ENCODE measurements around the gene FABP3.

FABP3 gene

DNA sequence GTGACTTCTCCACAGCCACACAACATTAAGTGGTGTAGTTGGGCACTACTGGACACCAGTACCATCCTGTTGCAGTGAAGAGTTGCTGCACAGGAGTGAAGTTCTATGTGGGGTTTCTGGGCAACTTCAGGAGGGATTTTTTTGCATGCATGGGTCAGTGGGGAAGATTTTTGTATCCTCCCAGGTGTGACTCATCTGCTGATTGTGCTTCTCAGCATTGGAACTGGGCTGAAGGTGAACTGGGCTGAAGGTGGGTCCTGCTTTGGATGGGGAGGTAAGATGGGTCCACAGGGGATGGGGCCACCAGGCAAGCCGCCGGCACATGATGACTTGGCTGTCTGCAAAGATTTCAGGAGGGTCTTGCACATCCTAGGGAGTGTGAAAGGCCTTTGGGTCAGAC is 42.8 kb upstream of the FABP3 start:
- TF ChIP-seq, protein P1, sequence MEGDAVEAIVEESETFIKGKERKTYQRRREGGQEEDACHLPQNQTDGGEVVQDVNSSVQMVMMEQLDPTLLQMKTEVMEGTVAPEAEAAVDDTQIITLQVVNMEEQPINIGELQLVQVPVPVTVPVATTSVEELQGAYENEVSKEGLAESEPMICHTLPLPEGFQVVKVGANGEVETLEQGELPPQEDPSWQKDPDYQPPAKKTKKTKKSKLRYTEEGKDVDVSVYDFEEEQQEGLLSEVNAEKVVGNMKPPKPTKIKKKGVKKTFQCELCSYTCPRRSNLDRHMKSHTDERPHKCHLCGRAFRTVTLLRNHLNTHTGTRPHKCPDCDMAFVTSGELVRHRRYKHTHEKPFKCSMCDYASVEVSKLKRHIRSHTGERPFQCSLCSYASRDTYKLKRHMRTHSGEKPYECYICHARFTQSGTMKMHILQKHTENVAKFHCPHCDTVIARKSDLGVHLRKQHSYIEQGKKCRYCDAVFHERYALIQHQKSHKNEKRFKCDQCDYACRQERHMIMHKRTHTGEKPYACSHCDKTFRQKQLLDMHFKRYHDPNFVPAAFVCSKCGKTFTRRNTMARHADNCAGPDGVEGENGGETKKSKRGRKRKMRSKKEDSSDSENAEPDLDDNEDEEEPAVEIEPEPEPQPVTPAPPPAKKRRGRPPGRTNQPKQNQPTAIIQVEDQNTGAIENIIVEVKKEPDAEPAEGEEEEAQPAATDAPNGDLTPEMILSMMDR (IDR thresholded peaks at IDR 0.05; ENCODE audit: low read depth, low read length, missing control alignments) = no peak
- DNase-seq (ENCODE audit: low read depth) = no peak
- no peak overlapping the region for H3K4me3 ChIP-seq (ENCODE audit: low read depth, low read length)

GRCh38 chr1:31414980-31415370 is 42.1 kb upstream of the FABP3 start:
- no peak for DNase-seq (ENCODE audit: low read depth)
- H3K4me3 ChIP-seq (ENCODE audit: low read depth, low read length) = no peak overlapping the region
- TF ChIP-seq, protein P1 (IDR thresholded peaks at IDR 0.05; ENCODE audit: low read depth, low read length, missing control alignments) = no peak

- TF ChIP-seq, protein P1 (IDR thresholded peaks at IDR 0.05; ENCODE audit: low read depth, low read length, missing control alignments) = no peak
- DNase-seq (ENCODE audit: low read depth) = no peak
- peak overlapping the region; percentile 53 for H3K4me3 ChIP-seq (ENCODE audit: low read depth, low read length)
Observed at GRCh38 chr1:31413405-31414001, 40.6 kb upstream of the FABP3 start.

- TF ChIP-seq, protein P1 (IDR thresholded peaks at IDR 0.05; ENCODE audit: low read depth, low read length, missing control alignments) = no peak
- peak within 1 kb of the TSS; percentile 53 for H3K4me3 ChIP-seq (ENCODE audit: low read depth, low read length)
- DNase-seq (ENCODE audit: low read depth) = no peak
Observed at GRCh38 chr1:31412732-31413404, 40.0 kb upstream of the FABP3 start, which contains the start of gene SERINC2. TSS of gene SERINC2 (plus strand) at chr1:31413213. CDS start at chr1:31413266, 53 bp downstream.

GRCh38 chr1:31412205-31412604 is 39.3 kb upstream of the FABP3 start:
- TF ChIP-seq, protein P1 (IDR thresholded peaks at IDR 0.05; ENCODE audit: low read depth, low read length, missing control alignments) = no peak
- H3K4me3 ChIP-seq (ENCODE audit: low read depth, low read length) = no peak overlapping the region
- DNase-seq (ENCODE audit: low read depth) = no peak

- TF ChIP-seq, protein P1 (IDR thresholded peaks at IDR 0.05; ENCODE audit: low read depth, low read length, missing control alignments) = no peak
- H3K4me3 ChIP-seq (ENCODE audit: low read depth, low read length) = no peak overlapping the region
- no peak for DNase-seq (ENCODE audit: low read depth)
Observed at GRCh38 chr1:31410871-31411270, 38.0 kb upstream of the FABP3 start.

Data from GM12864 (cell line).